GM23248 (cell line): ENCODE measurements around the gene CEP192.

ENCODE experiments used
- EZH2 ChIP-seq: fragments of 200-600 bp; sonication (generic); IDR thresholded peaks from 2 replicates; pipeline ENCODE4 v1.6.1; 2018; ENCODE audit warnings: antibody characterized with exemption, mild to moderate bottlenecking; ENCODE audit not compliant: insufficient read depth, poor library complexity, severe bottlenecking
- EZH2phosphoT487 ChIP-seq: fragments of 200-600 bp; sonication (generic); IDR thresholded peaks from 2 replicates; pipeline ENCODE4 v1.6.1; 2018; ENCODE audit warnings: antibody characterized with exemption, moderate library complexity, mild to moderate bottlenecking, low read depth; ENCODE audit not compliant: insufficient read depth

- TF ChIP-seq EZH2 (no peak), EZH2phosphoT487 (no peak)
These were observed 79.3 kb downstream of the CEP192 start for GRCh38 chr18:13070460-13070859.
